Lower lobe of right lung (tissue), 2 donors: Measurements from ENCODE around the gene MAPK11. TPM values are rescaled to one million over a fixed set of nuclear protein-coding genes. Genes with fewer than 3 reads are reported as not detected.
A peak's percentile ranks its signal among the peaks of the same experiment; 100 is the strongest.

Experiments used
- ATAC-seq, 2 donors: fragments of 200-7000 bp; cut with Tn5 transposase; one replicate each; pipeline ENCODE4 v1.9.1; 2020 to 2022; ENCODE audit warnings: mild to moderate bottlenecking in 2 of 2, moderate library complexity in 2 of 2
- DNase-seq: peaks from one replicate; pipeline ENCODE4 v3.0.0-alpha.2; 2020
- H3K27ac ChIP-seq: fragments of 200-600 bp; one replicate; pipeline ENCODE4 v1.8.0; 2022
- H3K27me3 ChIP-seq: fragments of 200-600 bp; one replicate; pipeline ENCODE4 v1.8.0; 2022; ENCODE audit warnings: low read depth
- H3K36me3 ChIP-seq: fragments of 200-600 bp; one replicate; pipeline ENCODE4 v1.8.0; 2022; ENCODE audit warnings: mild to moderate bottlenecking
- H3K4me1 ChIP-seq: fragments of 200-600 bp; one replicate; pipeline ENCODE4 v1.8.0; 2022
- H3K4me3 ChIP-seq: fragments of 200-600 bp; one replicate; pipeline ENCODE4 v1.8.0; 2022; ENCODE audit warnings: mild to moderate bottlenecking
- H3K9me3 ChIP-seq: fragments of 200-600 bp; one replicate; pipeline ENCODE4 v1.8.0; 2022
- CTCF ChIP-seq: fragments of 200-600 bp; IDR thresholded peaks from one replicate; pipeline ENCODE4 v1.8.0; 2022; ENCODE audit warnings: antibody characterized with exemption, mild to moderate bottlenecking
- intact Hi-C: fragments of 100-400 bp; cut with DNase I; formaldehyde crosslinking; loops from one replicate; pipeline ENCODE4 v1.11.0; 2022
- total RNA-seq: library from RNA; stranded (reverse); fragmentation: NEBNext Ultra II Directional; extraction: Animal tissue kit (Norgen Biotek cat#: 25700); gene quantifications from one replicate; pipeline ENCODE4 v1.2.1, GENCODE V29; 2021
- donor health status: DM: no; HTN: yes; CAD: no; lungs with severe emphysema.

MAPK11 gene
- total RNA-seq, 1 donor from 2014 or later: 13.1 TPM

GRCh38 chr22:50301581-50301991, 31.4 kb upstream of the MAPK11 start:
- peak overlapping the region; percentile 30 for H3K4me3 ChIP-seq
- no peak for DNase-seq

GRCh38 chr22:50300620-50301257, 30.6 kb upstream of the MAPK11 start:
- Histone ChIP-seq H3K4me1 (peaks cover 97% of the 10 kb centered on the region), H3K27me3 (no peaks in the 10 kb centered on the region), H3K9me3 (no peaks in the 10 kb centered on the region), H3K27ac (peak overlapping the region; percentile 93), H3K36me3 (peaks cover 4% of the 10 kb centered on the region), H3K4me3 (peak overlapping the region; percentile 49)
- ATAC-seq: no peak
- intact Hi-C loops: no loop called here
- no peak for TF ChIP-seq CTCF
- DNase-seq: no peak

More at GRCh38 chr22:50301581-50301991, 31.4 kb upstream of the MAPK11 start:
- H3K27ac ChIP-seq: peak overlapping the region; percentile 93
- peaks cover 92% of the 10 kb centered on the region for H3K4me1 ChIP-seq
- H3K9me3 ChIP-seq: no peaks in the 10 kb centered on the region
- peaks cover 4% of the 10 kb centered on the region for H3K36me3 ChIP-seq
- intact Hi-C loops: no loop called here
- no peak for ATAC-seq
- no peak for TF ChIP-seq CTCF
- H3K27me3 ChIP-seq: no peaks in the 10 kb centered on the region

DNA sequence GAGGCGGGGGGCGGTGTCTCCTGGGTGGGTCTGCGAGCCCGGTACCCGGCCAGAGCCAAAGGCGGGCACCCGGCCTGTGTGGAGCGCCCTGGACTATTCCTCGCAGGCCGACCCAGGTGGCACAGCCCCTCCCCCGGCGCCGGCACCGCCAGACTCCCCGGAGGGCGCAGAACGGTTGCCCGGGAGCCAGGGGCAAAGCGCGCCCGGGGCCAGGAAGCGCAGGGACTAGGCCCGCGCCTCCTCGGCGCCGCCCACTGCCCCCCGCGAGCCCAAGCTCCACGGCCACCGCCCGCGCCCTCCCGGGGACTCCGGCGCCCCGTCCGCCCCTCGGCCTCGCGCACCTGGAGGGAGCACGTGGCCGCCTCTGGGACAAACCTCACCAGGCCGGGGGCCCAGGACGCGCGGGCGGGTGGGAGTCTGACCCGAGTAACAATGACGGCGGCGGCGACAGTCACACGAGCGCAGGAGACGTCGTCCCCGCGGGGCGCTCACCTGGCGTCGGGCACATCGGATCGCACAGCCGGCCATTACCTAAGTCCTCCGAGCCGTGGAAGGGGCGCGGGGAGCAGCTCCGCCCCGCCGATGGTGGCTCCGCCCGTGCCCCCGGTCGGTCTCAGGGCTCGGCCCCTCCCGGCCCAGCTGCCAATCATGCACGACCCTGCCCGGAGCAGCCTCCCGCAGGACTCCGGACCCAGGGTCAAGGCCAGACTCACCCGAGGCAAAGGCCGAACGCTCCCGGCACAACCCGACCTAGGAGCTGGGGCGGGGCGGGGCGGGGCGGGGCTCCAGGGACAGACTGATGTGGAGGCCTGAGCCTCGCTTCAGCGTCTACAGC, 29.8 kb upstream of the MAPK11 start:
- ATAC-seq (no peak), DNase-seq (no peak)
- H3K4me3 ChIP-seq: peak overlapping the region; percentile 49
- H3K36me3 ChIP-seq: peaks cover 4% of the 10 kb centered on the region
- peak overlapping the region; percentile 93 for H3K27ac ChIP-seq
- H3K27me3 ChIP-seq: no peaks in the 10 kb centered on the region
- no peak for TF ChIP-seq CTCF
- H3K4me1 ChIP-seq: peaks cover 97% of the 10 kb centered on the region
- no peaks in the 10 kb centered on the region for H3K9me3 ChIP-seq
- intact Hi-C loops: no loop called here

DNA sequence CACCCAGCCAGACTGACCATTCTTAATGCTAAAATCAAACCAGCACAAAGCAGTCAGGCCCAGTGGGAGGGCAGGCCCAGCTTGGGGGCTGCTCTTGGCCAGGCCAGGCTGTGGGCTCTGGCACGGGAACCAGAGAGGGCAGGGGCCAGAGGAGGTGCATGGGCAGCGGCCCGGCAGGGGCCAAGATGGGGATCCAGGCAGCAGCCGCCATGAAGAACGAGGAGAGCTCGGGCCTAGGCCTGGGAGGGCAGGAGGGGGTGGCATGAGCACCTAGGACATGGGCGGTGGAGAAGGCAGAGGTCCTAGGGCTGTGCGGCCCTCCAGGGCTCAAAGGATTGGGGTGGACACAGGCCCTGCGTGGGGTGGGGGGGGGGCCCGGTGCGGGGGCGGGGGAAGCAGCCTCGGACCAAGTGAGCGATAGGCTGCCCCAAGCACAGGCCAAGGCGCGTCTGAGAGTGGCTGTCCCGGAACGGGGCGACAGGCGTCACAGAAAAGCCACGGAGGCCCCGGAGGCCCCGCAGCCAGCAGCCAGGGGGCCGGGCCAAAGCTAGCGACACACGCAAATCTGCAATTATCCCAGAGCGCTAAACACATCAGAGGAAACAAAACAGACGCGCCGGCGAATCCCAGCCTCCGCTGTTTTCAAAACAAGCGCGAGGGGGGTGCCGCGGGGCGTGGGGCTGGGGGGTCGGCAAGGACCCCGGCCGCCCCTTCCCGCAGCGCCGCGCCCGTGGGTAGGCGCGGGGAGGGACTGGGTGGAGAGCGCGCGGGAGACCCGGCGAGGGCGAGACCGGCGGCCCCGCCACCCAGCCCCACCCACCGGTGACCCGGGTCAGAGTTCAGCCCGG, 29.0 kb upstream of the MAPK11 start:
- H3K4me1 ChIP-seq: peaks cover 97% of the 10 kb centered on the region
- intact Hi-C loops: no loop called here
- peak overlapping the region; percentile 49 for H3K4me3 ChIP-seq
- no peaks in the 10 kb centered on the region for H3K9me3 ChIP-seq
- no peak for DNase-seq
- TF ChIP-seq CTCF: no peak
- ATAC-seq: no peak
- H3K36me3 ChIP-seq: peaks cover 4% of the 10 kb centered on the region
- no peaks in the 10 kb centered on the region for H3K27me3 ChIP-seq
- peak overlapping the region; percentile 93 for H3K27ac ChIP-seq

GRCh38 chr22:50298266-50298637, 28.1 kb upstream of the MAPK11 start:
- TF ChIP-seq CTCF: no peak
- no peak for ATAC-seq
- Histone ChIP-seq H3K9me3 (no peaks in the 10 kb centered on the region), H3K36me3 (peaks cover 2% of the 10 kb centered on the region), H3K4me1 (peaks cover 97% of the 10 kb centered on the region), H3K27ac (peak overlapping the region; percentile 93), H3K27me3 (no peaks in the 10 kb centered on the region), H3K4me3 (no peak overlapping the region)
- intact Hi-C loops: no loop called here
- DNase-seq: no peak
